ENCODE measurements around the gene GULP1. TPM values are rescaled to one million over a fixed set of nuclear protein-coding genes. Genes with fewer than 3 reads are reported as not detected.

Gene GULP1
- total and polyA plus RNA-seq, 7 experiments from 2014 or later = not detected

DNA sequence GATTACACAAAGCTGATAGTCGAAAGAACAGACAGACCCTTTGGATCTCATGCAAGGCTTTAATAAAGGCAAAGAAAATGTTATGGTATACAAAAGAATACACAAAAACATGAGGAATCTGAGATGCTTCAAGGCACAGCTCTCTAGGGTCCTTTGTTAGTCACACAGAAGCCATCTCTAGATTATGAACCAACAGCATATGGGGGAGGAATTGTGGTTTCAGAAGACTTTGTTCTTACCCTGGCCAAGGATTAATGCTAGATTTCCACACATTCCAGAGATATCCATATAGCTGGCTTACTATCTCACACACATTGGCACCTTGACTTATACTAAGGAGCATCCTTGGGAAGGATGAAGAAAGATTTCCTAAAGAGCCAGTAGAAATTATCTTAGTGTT is 206.1 kb downstream of the GULP1 start:
- Mint-ChIP-seq H3K9me3 (peaks cover 0 to 4% (median 0%) of the 10 kb centered on the region in 11 donors), H3K27me3 (peaks cover 0 to 19% (median 12%) of the 10 kb centered on the region in 5 donors), H3K27ac (no peak overlapping the region), H3K36me3 (no peaks in the 10 kb centered on the region), H3K4me1 (no peaks in the 10 kb centered on the region), H3K4me3 (no peak overlapping the region)
- no peaks in the 10 kb centered on the region for H3K27me3 ChIP-seq (ENCODE audit: control insufficient read depth in 2 of 2, insufficient read depth in 2 of 2, low read length in 2 of 2)
- no peaks in the 10 kb centered on the region for H3K9me3 ChIP-seq (ENCODE audit: control insufficient read depth in 2 of 3, low read length in 3 of 3)
- no peak for DNase-seq
- no peak for ATAC-seq
- intact Hi-C loops (cut with micrococcal nuclease) = no loop called here
- H3K4me3 ChIP-seq (ENCODE audit: low read length) = no peak overlapping the region
- no peak overlapping the region for H3K27ac ChIP-seq (ENCODE audit: low read depth, low read length)
- H3K4me1 ChIP-seq (ENCODE audit: control insufficient read depth in 2 of 2, insufficient read depth in 2 of 2, low read length in 2 of 2) = no peaks in the 10 kb centered on the region
- no peaks in the 10 kb centered on the region for H3K36me3 ChIP-seq (ENCODE audit: control insufficient read depth in 2 of 3, insufficient read depth in 3 of 3, low read length in 3 of 3)
- ChIA-PET POLR2A (no interaction called here), CTCF (no interaction called here)

GRCh38 chr2:188503975-188504374 is 212.3 kb downstream of the GULP1 start:
- Mint-ChIP-seq H3K36me3 (no peaks in the 10 kb centered on the region), H3K27me3 (peaks cover 0 to 14% (median 9%) of the 10 kb centered on the region in 5 donors), H3K4me1 (no peaks in the 10 kb centered on the region), H3K4me3 (no peak overlapping the region), H3K27ac (no peak overlapping the region), H3K9me3 (no peaks in the 10 kb centered on the region)
- Histone ChIP-seq H3K36me3 (ENCODE audit: control insufficient read depth in 2 of 3, insufficient read depth in 3 of 3, low read length in 3 of 3) (no peaks in the 10 kb centered on the region), H3K27ac (ENCODE audit: low read depth, low read length) (no peak overlapping the region), H3K9me3 (ENCODE audit: control insufficient read depth in 2 of 3, low read length in 3 of 3) (no peaks in the 10 kb centered on the region), H3K27me3 (ENCODE audit: control insufficient read depth in 2 of 2, insufficient read depth in 2 of 2, low read length in 2 of 2) (no peaks in the 10 kb centered on the region), H3K4me3 (ENCODE audit: low read length) (no peak overlapping the region), H3K4me1 (ENCODE audit: control insufficient read depth in 2 of 2, insufficient read depth in 2 of 2, low read length in 2 of 2) (no peaks in the 10 kb centered on the region)
- POLR2A ChIA-PET = no interaction called here
- intact Hi-C loops (cut with micrococcal nuclease) = no loop called here
- CTCF ChIA-PET = no interaction called here
- ATAC-seq (no peak), DNase-seq (no peak)

DNA sequence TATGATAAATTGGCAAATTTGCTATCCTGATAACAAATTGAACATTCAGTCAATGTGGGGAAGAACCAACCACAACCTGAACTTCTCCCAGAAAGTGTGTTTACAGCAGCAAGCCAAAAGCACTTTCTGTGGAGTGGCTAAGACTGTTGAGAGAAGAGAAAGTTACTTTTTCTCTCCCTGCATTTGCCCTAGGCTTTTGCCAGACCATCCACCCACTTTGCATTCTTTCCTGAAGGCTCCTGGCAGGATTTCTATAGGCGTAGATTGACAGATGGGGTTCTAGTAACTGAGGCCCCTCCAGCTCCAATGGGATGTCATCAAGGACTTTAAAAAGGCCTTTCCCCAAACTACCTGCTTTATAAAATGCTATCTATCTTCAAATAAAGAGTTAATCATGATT is 215.2 kb downstream of the GULP1 start:
- H3K4me1 ChIP-seq (ENCODE audit: control insufficient read depth in 2 of 2, insufficient read depth in 2 of 2, low read length in 2 of 2) = no peaks in the 10 kb centered on the region
- peaks cover 0 to 13% (median 9%) of the 10 kb centered on the region in 5 donors for H3K27me3 Mint-ChIP-seq
- H3K27ac ChIP-seq (ENCODE audit: low read depth, low read length) = no peak overlapping the region
- H3K4me3 Mint-ChIP-seq = no peak overlapping the region
- ChIA-PET CTCF (no interaction called here), POLR2A (no interaction called here)
- no peak overlapping the region for H3K4me3 ChIP-seq (ENCODE audit: low read length)
- intact Hi-C loops (cut with micrococcal nuclease) = no loop called here
- H3K27me3 ChIP-seq (ENCODE audit: control insufficient read depth in 2 of 2, insufficient read depth in 2 of 2, low read length in 2 of 2) = no peaks in the 10 kb centered on the region
- H3K27ac Mint-ChIP-seq = no peak overlapping the region
- H3K36me3 ChIP-seq (ENCODE audit: control insufficient read depth in 2 of 3, insufficient read depth in 3 of 3, low read length in 3 of 3) = no peaks in the 10 kb centered on the region
- H3K36me3 Mint-ChIP-seq = no peaks in the 10 kb centered on the region
- no peak for ATAC-seq
- H3K4me1 Mint-ChIP-seq = no peaks in the 10 kb centered on the region
- no peaks in the 10 kb centered on the region for H3K9me3 Mint-ChIP-seq
- no peak for DNase-seq
- no peaks in the 10 kb centered on the region for H3K9me3 ChIP-seq (ENCODE audit: control insufficient read depth in 2 of 3, low read length in 3 of 3)

GRCh38 chr2:188511346-188511745 is 219.7 kb downstream of the GULP1 start:
- no peak for ATAC-seq
- ChIA-PET CTCF (no interaction called here), POLR2A (no interaction called here)
- DNase-seq = no peak
- H3K9me3 ChIP-seq (ENCODE audit: control insufficient read depth in 2 of 3, low read length in 3 of 3) = no peaks in the 10 kb centered on the region
- Mint-ChIP-seq H3K9me3 (no peaks in the 10 kb centered on the region), H3K4me3 (no peak overlapping the region), H3K4me1 (no peaks in the 10 kb centered on the region), H3K27me3 (peaks cover 0 to 13% (median 9%) of the 10 kb centered on the region in 5 donors), H3K36me3 (no peaks in the 10 kb centered on the region), H3K27ac (no peak overlapping the region)
- H3K27me3 ChIP-seq (ENCODE audit: control insufficient read depth in 2 of 2, insufficient read depth in 2 of 2, low read length in 2 of 2) = no peaks in the 10 kb centered on the region
- H3K4me1 ChIP-seq (ENCODE audit: control insufficient read depth in 2 of 2, insufficient read depth in 2 of 2, low read length in 2 of 2) = no peaks in the 10 kb centered on the region
- H3K27ac ChIP-seq (ENCODE audit: low read depth, low read length) = no peak overlapping the region
- intact Hi-C loops (cut with micrococcal nuclease) = no loop called here
- no peak overlapping the region for H3K4me3 ChIP-seq (ENCODE audit: low read length)
- H3K36me3 ChIP-seq (ENCODE audit: control insufficient read depth in 2 of 3, insufficient read depth in 3 of 3, low read length in 3 of 3) = no peaks in the 10 kb centered on the region

DNA sequence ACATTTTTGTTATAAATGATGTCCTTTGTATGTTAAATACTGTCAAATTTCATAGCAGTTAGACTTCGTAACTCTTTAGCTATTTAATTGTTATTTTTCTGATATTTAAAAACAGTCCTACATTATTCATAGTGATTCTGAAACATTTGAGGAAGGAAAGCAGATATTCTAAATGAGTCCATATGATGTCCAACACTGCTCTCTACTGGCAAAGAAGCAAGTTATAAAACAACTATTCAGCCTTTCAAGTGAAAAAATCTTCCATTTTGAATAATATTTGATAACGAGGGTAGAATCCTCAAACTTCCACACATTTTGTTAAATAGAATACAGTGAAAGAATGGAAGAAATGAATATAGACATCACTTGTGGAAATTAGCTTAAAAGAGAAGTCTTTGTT is 220.8 kb downstream of the GULP1 start:
- CTCF ChIA-PET = no interaction called here
- Mint-ChIP-seq H3K4me3 (no peak overlapping the region), H3K4me1 (no peaks in the 10 kb centered on the region), H3K27ac (no peak overlapping the region), H3K27me3 (peaks cover 0 to 10% (median 8%) of the 10 kb centered on the region in 5 donors), H3K9me3 (no peaks in the 10 kb centered on the region), H3K36me3 (no peaks in the 10 kb centered on the region)
- POLR2A ChIA-PET = interaction anchor here (0.7 kb wide), 1 partner anchor 17 kb away, joined by 4 read pairs; no protein-coding TSS in a partner anchor
- Histone ChIP-seq H3K9me3 (ENCODE audit: control insufficient read depth in 2 of 3, low read length in 3 of 3) (no peaks in the 10 kb centered on the region), H3K4me1 (ENCODE audit: control insufficient read depth in 2 of 2, insufficient read depth in 2 of 2, low read length in 2 of 2) (no peaks in the 10 kb centered on the region), H3K4me3 (ENCODE audit: low read length) (no peak overlapping the region), H3K27me3 (ENCODE audit: control insufficient read depth in 2 of 2, insufficient read depth in 2 of 2, low read length in 2 of 2) (no peaks in the 10 kb centered on the region), H3K27ac (ENCODE audit: low read depth, low read length) (no peak overlapping the region), H3K36me3 (ENCODE audit: control insufficient read depth in 2 of 3, insufficient read depth in 3 of 3, low read length in 3 of 3) (no peaks in the 10 kb centered on the region)
- intact Hi-C loops (cut with micrococcal nuclease) = loop anchor here (2.0 kb wide), 1 partner anchor 932 kb away; no protein-coding TSS in a partner anchor
- ATAC-seq (no peak), DNase-seq (no peak)

DNA sequence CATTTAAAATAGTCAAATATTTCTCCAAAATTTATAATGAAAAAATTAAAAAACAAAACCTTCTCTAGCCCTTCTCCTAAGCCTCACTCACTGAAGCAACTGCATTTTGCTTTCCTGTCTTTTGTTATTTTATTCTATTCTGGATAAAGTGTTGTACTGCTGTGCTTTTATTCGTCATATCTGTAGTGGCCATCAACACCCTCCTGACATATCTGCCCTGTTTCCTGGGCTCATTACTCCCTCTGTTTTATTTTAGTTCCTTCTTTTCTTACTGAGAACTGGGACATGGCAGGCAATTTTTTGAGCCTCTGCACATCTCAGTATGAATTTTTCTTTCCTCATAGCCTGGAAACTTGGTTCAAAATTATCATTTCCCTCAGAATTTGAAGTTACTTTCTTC is 224.2 kb downstream of the GULP1 start:
- no peak for ATAC-seq
- Histone ChIP-seq H3K9me3 (ENCODE audit: control insufficient read depth in 2 of 3, low read length in 3 of 3) (no peaks in the 10 kb centered on the region), H3K4me1 (ENCODE audit: control insufficient read depth in 2 of 2, insufficient read depth in 2 of 2, low read length in 2 of 2) (no peaks in the 10 kb centered on the region), H3K4me3 (ENCODE audit: low read length) (no peak overlapping the region), H3K27ac (ENCODE audit: low read depth, low read length) (no peak overlapping the region), H3K36me3 (ENCODE audit: control insufficient read depth in 2 of 3, insufficient read depth in 3 of 3, low read length in 3 of 3) (no peaks in the 10 kb centered on the region), H3K27me3 (ENCODE audit: control insufficient read depth in 2 of 2, insufficient read depth in 2 of 2, low read length in 2 of 2) (no peaks in the 10 kb centered on the region)
- H3K27ac Mint-ChIP-seq = no peak overlapping the region
- intact Hi-C loops (cut with micrococcal nuclease) = no loop called here
- no peak for DNase-seq
- H3K4me3 Mint-ChIP-seq = no peak overlapping the region
- CTCF ChIA-PET = no interaction called here
- POLR2A ChIA-PET = no interaction called here
- H3K4me1 Mint-ChIP-seq = no peaks in the 10 kb centered on the region
- H3K9me3 Mint-ChIP-seq = peaks cover 0 to 1% (median 0%) of the 10 kb centered on the region in 11 donors
- no peaks in the 10 kb centered on the region for H3K36me3 Mint-ChIP-seq
- H3K27me3 Mint-ChIP-seq = peaks cover 0 to 9% (median 5%) of the 10 kb centered on the region in 5 donors

- H3K27ac Mint-ChIP-seq = no peak overlapping the region
- ATAC-seq = no peak
- H3K4me3 ChIP-seq (ENCODE audit: low read length) = no peak overlapping the region
- intact Hi-C loops (cut with micrococcal nuclease) = no loop called here
- H3K9me3 Mint-ChIP-seq = peaks cover 0 to 1% (median 0%) of the 10 kb centered on the region in 11 donors
- H3K9me3 ChIP-seq (ENCODE audit: control insufficient read depth in 2 of 3, low read length in 3 of 3) = no peaks in the 10 kb centered on the region
- no peak overlapping the region for H3K4me3 Mint-ChIP-seq
- CTCF ChIA-PET = no interaction called here
- H3K27me3 Mint-ChIP-seq = peaks cover 0 to 9% (median 5%) of the 10 kb centered on the region in 5 donors
- POLR2A ChIA-PET = no interaction called here
- DNase-seq = no peak
- no peaks in the 10 kb centered on the region for H3K36me3 Mint-ChIP-seq
- H3K36me3 ChIP-seq (ENCODE audit: control insufficient read depth in 2 of 3, insufficient read depth in 3 of 3, low read length in 3 of 3) = no peaks in the 10 kb centered on the region
- H3K4me1 ChIP-seq (ENCODE audit: control insufficient read depth in 2 of 2, insufficient read depth in 2 of 2, low read length in 2 of 2) = no peaks in the 10 kb centered on the region
- H3K27me3 ChIP-seq (ENCODE audit: control insufficient read depth in 2 of 2, insufficient read depth in 2 of 2, low read length in 2 of 2) = no peaks in the 10 kb centered on the region
- no peak overlapping the region for H3K27ac ChIP-seq (ENCODE audit: low read depth, low read length)
- no peaks in the 10 kb centered on the region for H3K4me1 Mint-ChIP-seq
These were observed 226.0 kb downstream of the GULP1 start for GRCh38 chr2:188517549-188518215.
